Measurements from ENCODE around the gene PREB.

PREB gene

GRCh38 chr2:27094353-27094984 is 40.0 kb downstream of the PREB start:
- H3K79me2 ChIP-seq (ENCODE audit: control insufficient read depth, low read length), result no peaks in the 10 kb centered on the region
- H3F3A ChIP-seq (ENCODE audit: control insufficient read depth, insufficient read depth), result no peaks in the 10 kb centered on the region
- no peak overlapping the region for H3K27ac ChIP-seq (ENCODE audit: low read depth, low read length)
- no peaks in the 10 kb centered on the region for H3K9me3 ChIP-seq (ENCODE audit: control insufficient read depth, insufficient read depth, low read length)
- H4K20me1 ChIP-seq (ENCODE audit: control insufficient read depth, insufficient read depth, low read depth, low read length), result no peaks in the 10 kb centered on the region
- no peak overlapping the region for H3K4me3 ChIP-seq (ENCODE audit: low read length)
- H3K9me2 ChIP-seq (replicated peaks; ENCODE audit: control insufficient read depth, low read length), result no peaks in the 10 kb centered on the region
- no peak for TF ChIP-seq EZH2phosphoT487 (IDR thresholded peaks at IDR 0.05; ENCODE audit: borderline replicate concordance, low read length)
- TF ChIP-seq CTCF (IDR thresholded peaks at IDR 0.05; ENCODE audit: low read depth, low read length, poor library complexity, severe bottlenecking), result no peak
- no peak overlapping the region for H3K4me2 ChIP-seq (ENCODE audit: low read length)
- no peaks in the 10 kb centered on the region for H3K36me3 ChIP-seq (ENCODE audit: control insufficient read depth, low read length)
- H3K27me3 ChIP-seq (ENCODE audit: control insufficient read depth, low read length), result no peaks in the 10 kb centered on the region
- peaks cover 11% of the 10 kb centered on the region for H3K4me1 ChIP-seq (ENCODE audit: control insufficient read depth, low read length)

GRCh38 chr2:27093430-27094352 is 40.7 kb downstream of the PREB start:
- no peak for TF ChIP-seq CTCF (IDR thresholded peaks at IDR 0.05; ENCODE audit: low read depth, low read length, poor library complexity, severe bottlenecking)
- TF ChIP-seq EZH2phosphoT487 (IDR thresholded peaks at IDR 0.05; ENCODE audit: borderline replicate concordance, low read length), result no peak
- H3K27me3 ChIP-seq (ENCODE audit: control insufficient read depth, low read length), result no peaks in the 10 kb centered on the region
- H3K4me3 ChIP-seq (ENCODE audit: low read length), result no peak overlapping the region
- H3K9me2 ChIP-seq (replicated peaks; ENCODE audit: control insufficient read depth, low read length), result no peaks in the 10 kb centered on the region
- no peak overlapping the region for H3K4me2 ChIP-seq (ENCODE audit: low read length)
- H4K20me1 ChIP-seq (ENCODE audit: control insufficient read depth, insufficient read depth, low read depth, low read length), result no peaks in the 10 kb centered on the region
- H3K79me2 ChIP-seq (ENCODE audit: control insufficient read depth, low read length), result no peaks in the 10 kb centered on the region
- H3K36me3 ChIP-seq (ENCODE audit: control insufficient read depth, low read length), result no peaks in the 10 kb centered on the region
- H3K4me1 ChIP-seq (ENCODE audit: control insufficient read depth, low read length), result peaks cover 11% of the 10 kb centered on the region
- no peak overlapping the region for H3K27ac ChIP-seq (ENCODE audit: low read depth, low read length)
- no peaks in the 10 kb centered on the region for H3K9me3 ChIP-seq (ENCODE audit: control insufficient read depth, insufficient read depth, low read length)
- no peaks in the 10 kb centered on the region for H3F3A ChIP-seq (ENCODE audit: control insufficient read depth, insufficient read depth)

- Histone ChIP-seq H3K27ac (ENCODE audit: low read depth, low read length) (no peak overlapping the region), H3F3A (ENCODE audit: control insufficient read depth, insufficient read depth) (no peaks in the 10 kb centered on the region)
Measured at GRCh38 chr2:27092696-27093429, 41.6 kb downstream of the PREB start.

More at GRCh38 chr2:27092696-27093429, 41.6 kb downstream of the PREB start:
- H3K9me3 ChIP-seq (ENCODE audit: control insufficient read depth, insufficient read depth, low read length), result no peaks in the 10 kb centered on the region
- no peak for TF ChIP-seq CTCF (IDR thresholded peaks at IDR 0.05; ENCODE audit: low read depth, low read length, poor library complexity, severe bottlenecking)
- TF ChIP-seq EZH2phosphoT487 (IDR thresholded peaks at IDR 0.05; ENCODE audit: borderline replicate concordance, low read length), result no peak
- no peaks in the 10 kb centered on the region for H3K27me3 ChIP-seq (ENCODE audit: control insufficient read depth, low read length)
- no peaks in the 10 kb centered on the region for H3K9me2 ChIP-seq (replicated peaks; ENCODE audit: control insufficient read depth, low read length)
- no peak overlapping the region for H3K4me2 ChIP-seq (ENCODE audit: low read length)
- H3K36me3 ChIP-seq (ENCODE audit: control insufficient read depth, low read length), result no peaks in the 10 kb centered on the region
- H3K4me3 ChIP-seq (ENCODE audit: low read length), result no peak overlapping the region
- H4K20me1 ChIP-seq (ENCODE audit: control insufficient read depth, insufficient read depth, low read depth, low read length), result no peaks in the 10 kb centered on the region
- peaks cover 11% of the 10 kb centered on the region for H3K4me1 ChIP-seq (ENCODE audit: control insufficient read depth, low read length)
- H3K79me2 ChIP-seq (ENCODE audit: control insufficient read depth, low read length), result no peaks in the 10 kb centered on the region
